A549 treated with AZD2906 at 1 μM for 4 hours (cell line): ENCODE results near the gene CDY1. TPM values are rescaled to one million over a fixed set of nuclear protein-coding genes. Genes with fewer than 3 reads are reported as not detected.

Experiments used
- total RNA-seq: library from RNA; stranded (reverse); fragments of 200-300 nt; extraction: Qiagen RNA extraction; gene quantifications from 5 replicates; pipeline ENCODE4 v1.2.3, GENCODE V29; 2022

CDY1 gene
- not detected in 5 replicates for total RNA-seq

DNA sequence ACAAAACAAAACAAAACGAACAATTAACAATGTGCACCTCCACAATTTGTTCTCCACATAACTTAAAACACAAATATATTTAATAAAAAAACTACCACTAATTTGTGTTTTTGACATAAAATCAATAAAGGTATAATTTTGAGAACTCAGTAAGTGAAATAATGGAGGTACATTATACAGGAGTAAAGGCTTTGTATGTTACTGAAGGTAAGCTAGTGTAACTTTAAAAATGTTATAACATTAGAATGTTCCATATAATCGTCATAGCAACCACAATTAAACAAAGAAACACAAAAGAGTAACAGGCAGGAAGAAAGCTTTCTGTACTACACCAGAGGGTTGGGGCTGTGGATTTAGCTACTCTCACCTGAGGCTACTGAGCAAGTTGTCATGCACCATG lies at the start of gene CDY1:
Gene CDY1 (plus strand): TSS at position 301 of the 400 bp plus-strand sequence. CDS start 326 bp downstream, outside the sequence.

